Stimulated activated CD8-positive, alpha-beta memory T cell treated with anti-CD3 and anti-CD28 coated beads, Interleukin-12 subunit alpha, Interleukin-12 subunit beta, amount 100 ng/mL, for 4 hours (primary cell): ENCODE results near the gene CCND2.
"Not testable (repeated sequence)": the region's sequence is repeated elsewhere in the genome, so short reads cannot be mapped to it uniquely, and the experiment has no call there.

Experiments used
- DNase-seq: peaks from one replicate; pipeline ENCODE4 v3.0.0-alpha.2; 2020; ENCODE audit warnings: low read depth

Gene CCND2

GRCh38 chr12:4273652-4274395 is at the start of gene CCND2:
Gene CCND2, plus strand, starts transcription at chr12:4273762. Its CDS starts 279 bp downstream, at chr12:4274041.
- peak; percentile 65 for DNase-seq

GRCh38 chr12:4224206-4224889 is 49.2 kb upstream of the CCND2 start:
- no peak for DNase-seq

GRCh38 chr12:4225571-4225970 is 48.0 kb upstream of the CCND2 start:
- DNase-seq, result no peak

- no peak for DNase-seq
Measured at GRCh38 chr12:4227046-4227445, 46.5 kb upstream of the CCND2 start.

GRCh38 chr12:4228122-4228580 is 45.4 kb upstream of the CCND2 start:
- DNase-seq, result no peak

- no peak for DNase-seq
Measured at GRCh38 chr12:4230526-4230925, 43.0 kb upstream of the CCND2 start.

GRCh38 chr12:4238577-4238976 is 35.0 kb upstream of the CCND2 start:
- DNase-seq, result no peak

GRCh38 chr12:4239746-4240145 is 33.8 kb upstream of the CCND2 start:
- no peak for DNase-seq

GRCh38 chr12:4240161-4240783 is 33.3 kb upstream of the CCND2 start:
- DNase-seq, result no peak

- DNase-seq, result no peak
Measured at GRCh38 chr12:4240981-4241380, 32.6 kb upstream of the CCND2 start.

- DNase-seq, result no peak
Measured at GRCh38 chr12:4241592-4241991, 32.0 kb upstream of the CCND2 start.

GRCh38 chr12:4242595-4242994 is 31.0 kb upstream of the CCND2 start:
- no peak for DNase-seq

GRCh38 chr12:4243091-4243490 is 30.5 kb upstream of the CCND2 start:
- DNase-seq, result no peak

GRCh38 chr12:4243491-4244100 is 30.0 kb upstream of the CCND2 start:
- DNase-seq, result not testable (repeated sequence)

- no peak for DNase-seq
Measured at GRCh38 chr12:4244868-4245267, 28.7 kb upstream of the CCND2 start.

GRCh38 chr12:4245446-4245845 is 28.1 kb upstream of the CCND2 start:
- no peak for DNase-seq

- DNase-seq, result no peak
Measured at GRCh38 chr12:4246116-4246515, 27.4 kb upstream of the CCND2 start.

- DNase-seq, result no peak
Measured at GRCh38 chr12:4250691-4251090, 22.9 kb upstream of the CCND2 start.

- DNase-seq, result no peak
Measured at GRCh38 chr12:4251216-4251891, 22.2 kb upstream of the CCND2 start.

- no peak for DNase-seq
Measured at GRCh38 chr12:4251967-4252366, 21.6 kb upstream of the CCND2 start.

- DNase-seq, result no peak
Measured at GRCh38 chr12:4252601-4253000, 21.0 kb upstream of the CCND2 start.
